Muscle layer of colon (tissue), 2 donors: ENCODE measurements around the gene SNRPD3.
A peak's percentile ranks its signal among the peaks of the same experiment; 100 is the strongest.
"Not testable (repeated sequence)": the region's sequence is repeated elsewhere in the genome, so short reads cannot be mapped to it uniquely, and the experiment has no call there.

Source experiments
- H3K27ac ChIP-seq: one replicate; pipeline ENCODE4 v1.7.0; 2013; ENCODE audit warnings: low read depth, mild to moderate bottlenecking, low read length, moderate library complexity
- H3K27me3 ChIP-seq, 2 donors: one replicate each; pipeline ENCODE4 v1.7.0; 2013; ENCODE audit warnings: low read length in 2 of 2, mild to moderate bottlenecking in 2 of 2; ENCODE audit not compliant: insufficient read depth in 2 of 2, control insufficient read depth in 1 of 2
- H3K36me3 ChIP-seq: one replicate; pipeline ENCODE4 v1.7.0; 2013; ENCODE audit warnings: mild to moderate bottlenecking, low read length; ENCODE audit not compliant: insufficient read depth
- H3K4me1 ChIP-seq: one replicate; pipeline ENCODE4 v1.7.0; 2013; ENCODE audit warnings: mild to moderate bottlenecking, low read length; ENCODE audit not compliant: insufficient read depth
- H3K4me3 ChIP-seq, 2 donors: one replicate each; pipeline ENCODE4 v1.7.0; 2013; ENCODE audit warnings: low read length in 2 of 2, low read depth in 1 of 2, mild to moderate bottlenecking in 1 of 2, moderate library complexity in 1 of 2
- H3K9ac ChIP-seq: one replicate; pipeline ENCODE4 v1.7.0; 2013; ENCODE audit warnings: low read length
- H3K9me3 ChIP-seq: one replicate; pipeline ENCODE4 v1.7.0; 2013; ENCODE audit warnings: mild to moderate bottlenecking, low read length
- donor health status: abdominal sarcoma.
- donor health status: Adenocarcinoma of cecum.

The SNRPD3 gene

GRCh38 chr22:24540470-24540869 is 15.3 kb upstream of the SNRPD3 start:
- peaks cover 25% of the 10 kb centered on the region for H3K4me1 ChIP-seq
- no peak overlapping the region for H3K4me3 ChIP-seq
- no peak overlapping the region for H3K27ac ChIP-seq
- no peaks in the 10 kb centered on the region for H3K27me3 ChIP-seq
- H3K9me3 ChIP-seq, result no peaks in the 10 kb centered on the region
- H3K9ac ChIP-seq, result no peak overlapping the region
- peaks cover 53% of the 10 kb centered on the region for H3K36me3 ChIP-seq

- no peak overlapping the region for H3K27ac ChIP-seq
- peaks cover 27% of the 10 kb centered on the region for H3K4me1 ChIP-seq
- no peaks in the 10 kb centered on the region for H3K9me3 ChIP-seq
- no peak overlapping the region for H3K4me3 ChIP-seq
- no peaks in the 10 kb centered on the region for H3K27me3 ChIP-seq
- H3K36me3 ChIP-seq, result peaks cover 61% of the 10 kb centered on the region
- no peak overlapping the region for H3K9ac ChIP-seq
Observed at GRCh38 chr22:24541681-24542515, 13.9 kb upstream of the SNRPD3 start.

GRCh38 chr22:24542641-24543040 is 13.2 kb upstream of the SNRPD3 start:
- Histone ChIP-seq H3K27me3 (no peaks in the 10 kb centered on the region), H3K36me3 (peaks cover 68% of the 10 kb centered on the region), H3K4me3 (no peak overlapping the region), H3K4me1 (peaks cover 27% of the 10 kb centered on the region), H3K9me3 (no peaks in the 10 kb centered on the region), H3K27ac (no peak overlapping the region), H3K9ac (no peak overlapping the region)

DNA sequence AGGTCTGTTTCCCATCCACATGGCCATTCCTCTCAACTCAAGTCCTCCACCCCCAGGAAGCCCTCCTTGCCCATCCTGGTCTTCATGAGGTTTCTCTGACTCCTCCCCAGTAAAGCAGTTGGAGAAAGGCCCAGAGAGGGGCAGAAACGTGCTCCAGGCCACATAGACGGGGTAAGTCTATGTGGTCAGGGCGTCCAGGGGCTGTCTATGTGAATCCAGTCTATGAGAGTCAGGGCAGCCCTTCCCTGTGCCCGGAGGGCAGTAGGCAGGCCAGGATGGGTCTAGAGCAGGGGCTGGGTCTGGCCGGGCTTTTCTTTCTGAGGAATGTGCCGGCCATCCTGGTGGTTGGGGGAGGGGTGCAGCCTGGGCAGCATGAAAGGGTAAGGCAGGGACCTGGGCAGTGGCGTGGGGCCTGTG is 12.6 kb upstream of the SNRPD3 start:
- peaks cover 74% of the 10 kb centered on the region for H3K36me3 ChIP-seq

GRCh38 chr22:24543679-24544243 is 12.0 kb upstream of the SNRPD3 start:
- Histone ChIP-seq H3K9ac (no peak overlapping the region), H3K4me1 (peaks cover 27% of the 10 kb centered on the region), H3K4me3 (no peak overlapping the region), H3K9me3 (no peaks in the 10 kb centered on the region), H3K27ac (no peak overlapping the region), H3K27me3 (no peaks in the 10 kb centered on the region), H3K36me3 (peaks cover 77% of the 10 kb centered on the region)

More for the DNA sequence above, 12.6 kb upstream of the SNRPD3 start:
- H3K27ac ChIP-seq, result no peak overlapping the region
- no peaks in the 10 kb centered on the region for H3K27me3 ChIP-seq
- no peak overlapping the region for H3K4me3 ChIP-seq
- peaks cover 27% of the 10 kb centered on the region for H3K4me1 ChIP-seq
- H3K9ac ChIP-seq, result no peak overlapping the region
- no peaks in the 10 kb centered on the region for H3K9me3 ChIP-seq

DNA sequence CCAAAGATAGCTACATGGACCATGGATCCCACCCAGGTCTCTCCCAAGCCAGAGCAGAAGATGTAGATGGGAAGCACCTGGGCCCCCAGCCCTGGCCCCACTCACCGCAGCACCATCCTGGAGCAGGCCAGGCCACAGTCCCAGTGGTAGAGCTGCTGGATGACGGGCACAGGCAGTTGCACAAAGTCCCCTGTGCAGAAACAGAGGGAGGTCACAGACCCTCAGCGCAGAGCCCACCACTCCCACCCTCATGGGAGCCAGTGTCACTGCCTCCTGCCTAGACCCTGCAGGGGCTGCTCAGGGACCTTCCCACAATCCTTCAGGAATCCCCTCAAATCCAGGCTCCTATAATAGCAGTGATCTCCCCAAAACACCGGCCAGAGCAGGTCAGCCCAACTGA is 7.0 kb upstream of the SNRPD3 start:
- Histone ChIP-seq H3K36me3 (peaks cover 38% of the 10 kb centered on the region), H3K27me3 (no peaks in the 10 kb centered on the region), H3K4me1 (peaks cover 29% of the 10 kb centered on the region), H3K9me3 (no peaks in the 10 kb centered on the region), H3K9ac (no peak overlapping the region), H3K27ac (no peak overlapping the region), H3K4me3 (no peak overlapping the region)

DNA sequence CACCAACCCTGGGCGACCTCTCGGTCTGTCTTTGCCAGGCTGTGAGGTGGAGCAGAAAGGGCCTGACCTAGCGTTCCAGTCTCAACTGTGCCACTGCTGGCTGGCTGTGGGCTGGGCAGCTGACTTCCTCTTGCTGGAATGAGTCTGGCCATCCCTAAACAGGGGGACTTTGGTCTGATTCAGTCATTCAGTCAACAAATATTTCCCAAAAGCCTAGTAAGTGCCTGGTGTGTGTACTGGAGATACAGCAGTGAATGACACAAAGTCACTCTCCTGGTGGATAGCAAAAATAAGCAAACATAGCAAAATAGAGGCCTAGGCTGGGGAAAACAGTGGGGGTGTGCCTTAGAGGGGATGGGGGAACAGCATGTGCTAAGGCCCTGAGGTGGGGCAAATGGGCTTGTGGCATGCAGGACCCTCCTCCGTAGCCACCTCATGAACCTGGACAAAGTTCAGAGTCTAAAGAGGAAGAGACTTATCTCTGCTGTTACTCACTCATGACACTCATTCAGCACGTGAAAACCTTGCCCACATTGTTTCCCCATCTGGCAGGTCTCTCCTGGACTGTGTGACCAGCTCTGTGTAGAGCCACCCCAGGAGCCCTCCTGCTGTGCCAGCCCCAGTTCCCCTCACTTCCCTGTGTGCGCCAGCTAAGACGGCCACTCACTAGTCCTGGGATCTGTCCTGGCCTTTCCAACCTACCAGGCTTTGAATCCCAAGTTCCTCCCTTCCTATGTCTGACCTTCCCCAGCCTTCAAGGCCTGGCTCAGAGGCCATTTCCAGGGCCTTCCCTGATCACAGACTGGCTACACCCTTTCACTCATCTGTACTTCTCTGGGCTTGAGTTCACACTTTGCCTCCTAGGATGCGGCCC is 5.5 kb upstream of the SNRPD3 start:
- Histone ChIP-seq H3K27ac (no peak overlapping the region), H3K36me3 (peaks cover 29% of the 10 kb centered on the region), H3K9ac (no peak overlapping the region), H3K4me1 (peaks cover 18% of the 10 kb centered on the region), H3K27me3 (no peaks in the 10 kb centered on the region), H3K4me3 (no peak overlapping the region), H3K9me3 (no peaks in the 10 kb centered on the region)

GRCh38 chr22:24550902-24551435 is 4.8 kb upstream of the SNRPD3 start:
- Histone ChIP-seq H3K27ac (no peak overlapping the region), H3K27me3 (no peaks in the 10 kb centered on the region), H3K36me3 (peaks cover 29% of the 10 kb centered on the region), H3K9me3 (no peaks in the 10 kb centered on the region), H3K4me3 (no peak overlapping the region), H3K9ac (no peak overlapping the region), H3K4me1 (peaks cover 15% of the 10 kb centered on the region)

DNA sequence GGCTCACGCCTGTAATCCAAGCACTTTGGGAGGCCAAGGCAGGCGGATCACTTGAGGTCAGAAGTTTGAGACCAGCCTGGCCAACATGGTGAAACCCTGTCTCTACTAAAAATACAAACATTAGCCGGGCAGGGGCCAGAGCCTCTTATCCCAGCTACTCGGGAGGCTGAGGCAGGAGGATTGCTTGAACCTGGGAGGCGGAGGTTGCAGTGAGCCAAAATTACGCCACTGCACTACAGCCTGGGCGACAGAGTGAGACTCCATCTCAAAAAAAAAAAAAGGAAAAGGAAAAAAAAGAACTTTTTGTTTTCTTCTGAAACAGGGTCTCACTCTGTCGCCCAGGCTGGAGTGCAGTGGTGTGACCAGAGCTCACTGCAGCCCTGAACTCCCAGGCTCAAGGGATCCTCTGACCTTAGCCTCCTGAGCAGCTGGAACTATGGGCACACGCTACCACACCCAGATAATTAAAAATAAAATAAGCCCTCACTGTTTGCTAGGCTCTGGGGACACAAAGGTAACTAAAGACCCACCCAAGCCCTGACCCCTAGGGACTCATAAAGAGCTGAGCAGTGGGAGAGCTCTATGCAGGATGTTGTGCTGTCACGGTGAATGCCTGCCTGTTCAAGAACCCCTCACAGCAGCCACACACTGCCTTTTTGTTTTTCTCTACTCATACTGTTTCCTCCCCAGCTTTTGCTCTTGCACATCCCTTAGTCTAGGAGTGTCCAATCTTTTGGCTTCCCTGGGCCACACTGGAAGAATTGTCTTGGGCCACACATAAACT is 3.1 kb upstream of the SNRPD3 start:
- Histone ChIP-seq H3K4me3 (peak overlapping the region in 1 of 2 donors; percentile 73), H3K9ac (peak overlapping the region; percentile 85), H3K4me1 (peaks cover 27% of the 10 kb centered on the region), H3K36me3 (peaks cover 16% of the 10 kb centered on the region)
- not testable (repeated sequence) for H3K27ac ChIP-seq, H3K9me3 ChIP-seq, H3K27me3 ChIP-seq

- peaks cover 27% of the 10 kb centered on the region for H3K4me1 ChIP-seq
Observed at GRCh38 chr22:24553597-24554312, 2.0 kb upstream of the SNRPD3 start.

More at GRCh38 chr22:24553597-24554312, 2.0 kb upstream of the SNRPD3 start:
- H3K4me3 ChIP-seq, result peak overlapping the region; percentile 73
- peaks cover 18% of the 10 kb centered on the region for H3K36me3 ChIP-seq
- H3K27ac ChIP-seq, result peak overlapping the region; percentile 97
- H3K9ac ChIP-seq, result peak overlapping the region; percentile 85
- H3K27me3 ChIP-seq, result no peaks in the 10 kb centered on the region
- no peaks in the 10 kb centered on the region for H3K9me3 ChIP-seq
